HepG2 (cell line): ENCODE measurements around the gene TRPC3. TPM values are rescaled to one million over a fixed set of nuclear protein-coding genes. Genes with fewer than 3 reads are reported as not detected.

Experiments
- CBX2 ChIP-seq, 2 experiments: fragments of 200-600 bp in 1 of 2; sonication (generic); formaldehyde crosslinking in 1 of 2; IDR thresholded peaks; 2 replicates each; pipeline versions ENCODE4 v1.7.0 to v1.8.1; 2018 to 2022; ENCODE audit warnings: low read depth in 2 of 2, low read length in 1 of 2, mild to moderate bottlenecking in 1 of 2, missing genetic modification reagents in 1 of 2
- HNRNPUL1 ChIP-seq: fragments of 200-400 bp; formaldehyde crosslinking; IDR thresholded peaks from 2 replicates; pipeline ENCODE4 v1.6.1; 2017; ENCODE audit warnings: low read depth, mild to moderate bottlenecking, low read length, moderate library complexity
- IKZF1 ChIP-seq: fragments of 450-650 bp; IDR thresholded peaks from 2 replicates; pipeline ENCODE4 v1.7.1; 2016
- MYPOP ChIP-seq: sonication (generic); formaldehyde crosslinking; IDR thresholded peaks from 2 replicates; pipeline ENCODE4 v1.8.1; 2023; ENCODE audit warnings: mild to moderate bottlenecking, moderate library complexity, missing genetic modification reagents
- NCOA1 ChIP-seq: sonication (generic); formaldehyde crosslinking; IDR thresholded peaks from 2 replicates; pipeline ENCODE4 v1.9.0; 2021; ENCODE audit warnings: missing genetic modification reagents
- UBTF ChIP-seq: sonication (generic); formaldehyde crosslinking; IDR thresholded peaks from 2 replicates; pipeline ENCODE4 v1.4.0; 2020; ENCODE audit warnings: mild to moderate bottlenecking, missing genetic modification reagents
- ZNF709 ChIP-seq: sonication (generic); formaldehyde crosslinking; IDR thresholded peaks from 2 replicates; pipeline ENCODE4 v1.5.0; 2020; ENCODE audit warnings: mild to moderate bottlenecking, missing genetic modification reagents
- ZSCAN12 ChIP-seq: sonication (generic); formaldehyde crosslinking; IDR thresholded peaks from 2 replicates; pipeline ENCODE4 v1.9.0; 2021; ENCODE audit warnings: mild to moderate bottlenecking, missing genetic modification reagents
- polyA plus RNA-seq, 8 experiments: library from polyadenylated mRNA; depleted of rRNA in 3 of 8; stranded (reverse) in 7 of 8; unstranded in 1 of 8; fragments of >200 nt; fragmentation: Illumina TruSeq in 4 of 8; extraction: Trizol in 4 of 8; gene quantifications; 2 replicates each; pipeline versions ENCODE4 v1.2.1 to v1.2.3, GENCODE V29; 2011 to 2016; ENCODE audit warnings: low read depth in 4 of 8, missing spikeins in 1 of 8, mixed read lengths in 1 of 8; ENCODE audit not compliant: insufficient read depth in 1 of 8
- total RNA-seq, 5 experiments: library from RNA; depleted of rRNA; stranded (reverse); fragments of >200 nt; fragmentation: Illumina TruSeq; extraction: Trizol; gene quantifications; 2 replicates each; pipeline ENCODE4 v1.2.3, GENCODE V29; 2016; ENCODE audit warnings: low read depth in 1 of 5
- TF ChIP-seq, protein P1 (sequence below): sonication (generic); formaldehyde crosslinking; IDR thresholded peaks from 2 replicates; pipeline ENCODE4 v1.5.1; 2020; ENCODE audit warnings: mild to moderate bottlenecking, missing genetic modification reagents, moderate library complexity

The TRPC3 gene
- total and polyA plus RNA-seq, 2 of the 13 experiments (the other 11 are each of a cell fraction or from before 2014, with no cell fraction given): not detected

DNA sequence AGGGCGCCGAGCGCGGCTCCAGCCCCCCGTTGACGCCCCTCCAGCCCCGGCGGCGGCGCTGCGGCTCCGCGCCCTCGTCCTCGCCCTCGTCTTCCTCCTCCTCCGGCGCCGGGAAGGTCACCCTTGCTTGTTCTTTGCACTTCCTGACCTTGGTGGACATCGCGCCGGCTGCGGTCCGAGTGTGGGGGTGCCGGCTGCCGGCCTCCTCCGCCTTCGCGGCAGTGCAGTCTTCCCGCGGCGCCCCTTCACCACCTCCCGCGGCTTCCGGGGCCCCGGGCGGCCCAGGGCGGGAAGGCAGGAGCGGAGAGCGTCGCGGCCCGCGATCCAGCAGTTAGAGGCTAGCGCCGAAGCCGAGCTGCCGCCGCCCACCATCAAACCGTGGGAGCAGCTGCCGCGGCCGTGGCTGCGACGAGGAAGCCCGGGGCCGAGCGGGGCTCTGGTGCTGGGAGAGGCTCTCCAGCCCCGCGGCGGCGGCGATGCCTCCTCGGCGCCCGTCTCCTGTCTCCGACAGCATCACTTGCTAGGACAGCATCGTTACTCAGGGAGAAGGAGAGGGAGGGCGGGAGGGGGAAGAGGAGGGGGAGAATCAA is at the start of gene TRPC3 (continued):
- TF ChIP-seq, protein P1, sequence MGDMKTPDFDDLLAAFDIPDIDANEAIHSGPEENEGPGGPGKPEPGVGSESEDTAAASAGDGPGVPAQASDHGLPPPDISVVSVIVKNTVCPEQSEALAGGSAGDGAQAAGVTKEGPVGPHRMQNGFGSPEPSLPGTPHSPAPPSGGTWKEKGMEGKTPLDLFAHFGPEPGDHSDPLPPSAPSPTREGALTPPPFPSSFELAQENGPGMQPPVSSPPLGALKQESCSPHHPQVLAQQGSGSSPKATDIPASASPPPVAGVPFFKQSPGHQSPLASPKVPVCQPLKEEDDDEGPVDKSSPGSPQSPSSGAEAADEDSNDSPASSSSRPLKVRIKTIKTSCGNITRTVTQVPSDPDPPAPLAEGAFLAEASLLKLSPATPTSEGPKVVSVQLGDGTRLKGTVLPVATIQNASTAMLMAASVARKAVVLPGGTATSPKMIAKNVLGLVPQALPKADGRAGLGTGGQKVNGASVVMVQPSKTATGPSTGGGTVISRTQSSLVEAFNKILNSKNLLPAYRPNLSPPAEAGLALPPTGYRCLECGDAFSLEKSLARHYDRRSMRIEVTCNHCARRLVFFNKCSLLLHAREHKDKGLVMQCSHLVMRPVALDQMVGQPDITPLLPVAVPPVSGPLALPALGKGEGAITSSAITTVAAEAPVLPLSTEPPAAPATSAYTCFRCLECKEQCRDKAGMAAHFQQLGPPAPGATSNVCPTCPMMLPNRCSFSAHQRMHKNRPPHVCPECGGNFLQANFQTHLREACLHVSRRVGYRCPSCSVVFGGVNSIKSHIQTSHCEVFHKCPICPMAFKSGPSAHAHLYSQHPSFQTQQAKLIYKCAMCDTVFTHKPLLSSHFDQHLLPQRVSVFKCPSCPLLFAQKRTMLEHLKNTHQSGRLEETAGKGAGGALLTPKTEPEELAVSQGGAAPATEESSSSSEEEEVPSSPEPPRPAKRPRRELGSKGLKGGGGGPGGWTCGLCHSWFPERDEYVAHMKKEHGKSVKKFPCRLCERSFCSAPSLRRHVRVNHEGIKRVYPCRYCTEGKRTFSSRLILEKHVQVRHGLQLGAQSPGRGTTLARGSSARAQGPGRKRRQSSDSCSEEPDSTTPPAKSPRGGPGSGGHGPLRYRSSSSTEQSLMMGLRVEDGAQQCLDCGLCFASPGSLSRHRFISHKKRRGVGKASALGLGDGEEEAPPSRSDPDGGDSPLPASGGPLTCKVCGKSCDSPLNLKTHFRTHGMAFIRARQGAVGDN (CRISPR knock-in tag): peak; percentile 43; the same call in 1 of the 2 replicates
- TF ChIP-seq NCOA1 (CRISPR knock-in tag) (no peak), ZSCAN12 (CRISPR knock-in tag) (no peak), CBX2 (IDR thresholded peaks at IDR 0.05; ENCODE audit: low read depth, low read length) (no peak), CBX2 (CRISPR knock-in tag; IDR thresholded peaks at IDR 0.05; ENCODE audit: low read depth) (no peak; the same call in 1 of the 2 replicates), UBTF (peak; percentile 53; the same call in 1 of the 2 replicates), HNRNPUL1 (no peak), MYPOP (CRISPR knock-in tag) (0 out of 2 replicates have a peak, but pooled peaks have one; percentile 31), ZNF709 (CRISPR knock-in tag) (peak; percentile 68; the same call in 1 of the 2 replicates), IKZF1 (no peak)
